GM23338 (cell line): Measurements from ENCODE around the gene TCF7L2. TPM values are rescaled to one million over a fixed set of nuclear protein-coding genes. Genes with fewer than 3 reads are reported as not detected.

ENCODE experiments used
- ATAC-seq: fragments of 200-7000 bp; cut with Tn5 transposase; 3 replicates; pipeline ENCODE4 v1.9.1; 2020
- DNase-seq: peaks from one replicate; pipeline ENCODE4 v3.0.0-alpha.2; 2015; ENCODE audit warnings: low spot score
- H2AFZ ChIP-seq: fragments of 200-600 bp; sonication (generic); 2 replicates; pipeline ENCODE4 v1.8.0; 2016; ENCODE audit warnings: antibody characterized with exemption, mild to moderate bottlenecking, moderate library complexity
- H3F3A ChIP-seq: fragments of 200-600 bp; sonication (generic); replicated peaks from 2 replicates; pipeline ENCODE4 v1.8.0; 2017; ENCODE audit warnings: antibody characterized with exemption, mixed run types, low read depth
- H3K27ac ChIP-seq: fragments of 200-600 bp; sonication (generic); 2 replicates; pipeline ENCODE4 v1.6.1; 2016; ENCODE audit warnings: low read depth
- H3K27me3 ChIP-seq: fragments of 200-600 bp; sonication (generic); 2 replicates; pipeline ENCODE4 v1.8.0; 2016; ENCODE audit warnings: mild to moderate bottlenecking, mixed run types, moderate library complexity; ENCODE audit not compliant: insufficient read depth
- H3K36me3 ChIP-seq: fragments of 200-600 bp; sonication (generic); 2 replicates; pipeline ENCODE4 v1.8.0; 2016; ENCODE audit warnings: mild to moderate bottlenecking; ENCODE audit not compliant: insufficient read depth
- H3K4me1 ChIP-seq: fragments of 200-600 bp; sonication (generic); 2 replicates; pipeline ENCODE4 v1.8.0; 2016; ENCODE audit warnings: mild to moderate bottlenecking, moderate library complexity; ENCODE audit not compliant: insufficient read depth
- H3K4me2 ChIP-seq: fragments of 200-600 bp; sonication (generic); 2 replicates; pipeline ENCODE4 v1.7.1; 2017; ENCODE audit warnings: mixed run types
- H3K4me3 ChIP-seq: fragments of 200-600 bp; sonication (generic); 2 replicates; pipeline ENCODE4 v1.6.1; 2016; ENCODE audit warnings: mixed run types
- H3K79me2 ChIP-seq: fragments of 200-600 bp; sonication (generic); replicated peaks from 2 replicates; pipeline ENCODE4 v1.8.0; 2017; ENCODE audit warnings: mild to moderate bottlenecking; ENCODE audit not compliant: insufficient read depth
- H3K9me2 ChIP-seq: fragments of 200-600 bp; sonication (generic); 2 replicates; pipeline ENCODE4 v1.8.0; 2017; ENCODE audit not compliant: insufficient read depth
- H4K20me1 ChIP-seq: fragments of 200-600 bp; sonication (generic); replicated peaks from 2 replicates; pipeline ENCODE4 v1.8.0; 2017; ENCODE audit warnings: mild to moderate bottlenecking; ENCODE audit not compliant: insufficient read depth
- H3K27ac Mint-ChIP-seq: 2 replicates; pipeline ENCODE4 v1.8.0; 2020; ENCODE audit warnings: inconsistent platforms, mild to moderate bottlenecking, moderate library complexity, mixed read lengths
- H3K27me3 Mint-ChIP-seq: 3 replicates; pipeline ENCODE4 v1.8.0; 2022; ENCODE audit warnings: low read depth, mild to moderate bottlenecking, moderate library complexity, mixed read lengths, inconsistent platforms; ENCODE audit not compliant: insufficient read depth, poor library complexity
- H3K36me3 Mint-ChIP-seq: 3 replicates; pipeline ENCODE4 v1.8.0; 2021; ENCODE audit warnings: low read depth, mild to moderate bottlenecking, inconsistent platforms, moderate library complexity, mixed read lengths
- H3K4me1 Mint-ChIP-seq: 3 replicates; pipeline ENCODE4 v1.8.0; 2020; ENCODE audit warnings: mild to moderate bottlenecking, inconsistent platforms, mixed read lengths
- H3K4me3 Mint-ChIP-seq: 3 replicates; pipeline ENCODE4 v1.8.0; 2021; ENCODE audit warnings: moderate library complexity, mild to moderate bottlenecking, inconsistent platforms, mixed read lengths
- H3K9me3 Mint-ChIP-seq: 3 replicates; pipeline ENCODE4 v1.8.0; 2020; ENCODE audit warnings: moderate library complexity, mild to moderate bottlenecking, inconsistent platforms, mixed read lengths
- JUNB ChIP-seq: IDR thresholded peaks from one replicate; pipeline ENCODE4 v1.6.1; 2016; ENCODE audit warnings: antibody characterized with exemption; ENCODE audit not compliant: unreplicated experiment
- NANOG ChIP-seq: IDR thresholded peaks from 2 replicates; pipeline ENCODE4 v1.6.1; 2016; ENCODE audit warnings: antibody characterized with exemption, borderline replicate concordance
- ZNF114 ChIP-seq: fragments of 250-450 bp; sonication (Bioruptor Pico); IDR thresholded peaks from 2 replicates; pipeline ENCODE4 v1.5.0; 2020; ENCODE audit warnings: mild to moderate bottlenecking, moderate library complexity
- polyA plus RNA-seq: library from polyadenylated mRNA; unstranded; fragments of >200 nt; fragmentation: Nextera tagmentation; extraction: Ambion mirVana; gene quantifications from 2 replicates; pipeline ENCODE4 v1.2.1, GENCODE V29; 2016
- total RNA-seq: library from RNA; depleted of rRNA; stranded (reverse); fragments of >200 nt; shearing (Covaris generic); gene quantifications from 2 replicates; pipeline ENCODE4 v1.2.3, GENCODE V29; 2014
- TF ChIP-seq, protein P1 (sequence below): fragments of 250-450 bp; sonication (Bioruptor Pico); IDR thresholded peaks from 2 replicates; pipeline ENCODE4 v1.5.0; 2020; ENCODE audit warnings: mild to moderate bottlenecking, moderate library complexity
- TF ChIP-seq, protein P2 (sequence below): IDR thresholded peaks from one replicate; pipeline ENCODE4 v1.6.1; 2018; ENCODE audit warnings: antibody characterized with exemption; ENCODE audit not compliant: unreplicated experiment
- TF ChIP-seq, protein P3 (sequence below), 2 experiments: fragments of 200-600 bp in 1 of 2; sonication (generic) in 1 of 2; conservative IDR thresholded peaks; 2 replicates each; pipeline versions ENCODE4 v1.5.1 to v1.6.1; 2016 to 2017; ENCODE audit warnings: antibody characterized with exemption in 2 of 2, low read depth in 2 of 2, mild to moderate bottlenecking in 2 of 2, moderate library complexity in 1 of 2

Gene TCF7L2
- total and polyA plus RNA-seq, 2 experiments from 2014 or later: 32.2 to 80.8 TPM

DNA sequence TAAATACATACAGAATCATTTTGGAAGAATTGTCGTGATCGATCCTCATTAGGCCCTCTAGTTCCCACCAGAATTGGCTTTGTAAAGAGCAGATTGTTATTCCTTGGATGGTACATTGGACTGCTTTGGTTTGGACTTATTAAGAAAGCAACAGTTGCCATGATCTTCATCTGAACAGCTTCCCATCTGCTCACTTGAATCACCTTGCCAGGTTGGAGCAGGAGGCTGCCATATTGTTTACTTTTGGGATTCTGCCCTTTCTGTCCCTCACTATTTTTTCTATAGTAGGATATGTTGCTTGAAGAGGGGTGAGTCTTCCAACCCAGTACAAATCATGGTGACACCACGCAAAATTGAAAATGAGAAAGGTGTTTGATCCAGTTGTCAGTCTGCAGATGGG is 199.6 kb downstream of the TCF7L2 start (continued):
- TF ChIP-seq, protein P1, sequence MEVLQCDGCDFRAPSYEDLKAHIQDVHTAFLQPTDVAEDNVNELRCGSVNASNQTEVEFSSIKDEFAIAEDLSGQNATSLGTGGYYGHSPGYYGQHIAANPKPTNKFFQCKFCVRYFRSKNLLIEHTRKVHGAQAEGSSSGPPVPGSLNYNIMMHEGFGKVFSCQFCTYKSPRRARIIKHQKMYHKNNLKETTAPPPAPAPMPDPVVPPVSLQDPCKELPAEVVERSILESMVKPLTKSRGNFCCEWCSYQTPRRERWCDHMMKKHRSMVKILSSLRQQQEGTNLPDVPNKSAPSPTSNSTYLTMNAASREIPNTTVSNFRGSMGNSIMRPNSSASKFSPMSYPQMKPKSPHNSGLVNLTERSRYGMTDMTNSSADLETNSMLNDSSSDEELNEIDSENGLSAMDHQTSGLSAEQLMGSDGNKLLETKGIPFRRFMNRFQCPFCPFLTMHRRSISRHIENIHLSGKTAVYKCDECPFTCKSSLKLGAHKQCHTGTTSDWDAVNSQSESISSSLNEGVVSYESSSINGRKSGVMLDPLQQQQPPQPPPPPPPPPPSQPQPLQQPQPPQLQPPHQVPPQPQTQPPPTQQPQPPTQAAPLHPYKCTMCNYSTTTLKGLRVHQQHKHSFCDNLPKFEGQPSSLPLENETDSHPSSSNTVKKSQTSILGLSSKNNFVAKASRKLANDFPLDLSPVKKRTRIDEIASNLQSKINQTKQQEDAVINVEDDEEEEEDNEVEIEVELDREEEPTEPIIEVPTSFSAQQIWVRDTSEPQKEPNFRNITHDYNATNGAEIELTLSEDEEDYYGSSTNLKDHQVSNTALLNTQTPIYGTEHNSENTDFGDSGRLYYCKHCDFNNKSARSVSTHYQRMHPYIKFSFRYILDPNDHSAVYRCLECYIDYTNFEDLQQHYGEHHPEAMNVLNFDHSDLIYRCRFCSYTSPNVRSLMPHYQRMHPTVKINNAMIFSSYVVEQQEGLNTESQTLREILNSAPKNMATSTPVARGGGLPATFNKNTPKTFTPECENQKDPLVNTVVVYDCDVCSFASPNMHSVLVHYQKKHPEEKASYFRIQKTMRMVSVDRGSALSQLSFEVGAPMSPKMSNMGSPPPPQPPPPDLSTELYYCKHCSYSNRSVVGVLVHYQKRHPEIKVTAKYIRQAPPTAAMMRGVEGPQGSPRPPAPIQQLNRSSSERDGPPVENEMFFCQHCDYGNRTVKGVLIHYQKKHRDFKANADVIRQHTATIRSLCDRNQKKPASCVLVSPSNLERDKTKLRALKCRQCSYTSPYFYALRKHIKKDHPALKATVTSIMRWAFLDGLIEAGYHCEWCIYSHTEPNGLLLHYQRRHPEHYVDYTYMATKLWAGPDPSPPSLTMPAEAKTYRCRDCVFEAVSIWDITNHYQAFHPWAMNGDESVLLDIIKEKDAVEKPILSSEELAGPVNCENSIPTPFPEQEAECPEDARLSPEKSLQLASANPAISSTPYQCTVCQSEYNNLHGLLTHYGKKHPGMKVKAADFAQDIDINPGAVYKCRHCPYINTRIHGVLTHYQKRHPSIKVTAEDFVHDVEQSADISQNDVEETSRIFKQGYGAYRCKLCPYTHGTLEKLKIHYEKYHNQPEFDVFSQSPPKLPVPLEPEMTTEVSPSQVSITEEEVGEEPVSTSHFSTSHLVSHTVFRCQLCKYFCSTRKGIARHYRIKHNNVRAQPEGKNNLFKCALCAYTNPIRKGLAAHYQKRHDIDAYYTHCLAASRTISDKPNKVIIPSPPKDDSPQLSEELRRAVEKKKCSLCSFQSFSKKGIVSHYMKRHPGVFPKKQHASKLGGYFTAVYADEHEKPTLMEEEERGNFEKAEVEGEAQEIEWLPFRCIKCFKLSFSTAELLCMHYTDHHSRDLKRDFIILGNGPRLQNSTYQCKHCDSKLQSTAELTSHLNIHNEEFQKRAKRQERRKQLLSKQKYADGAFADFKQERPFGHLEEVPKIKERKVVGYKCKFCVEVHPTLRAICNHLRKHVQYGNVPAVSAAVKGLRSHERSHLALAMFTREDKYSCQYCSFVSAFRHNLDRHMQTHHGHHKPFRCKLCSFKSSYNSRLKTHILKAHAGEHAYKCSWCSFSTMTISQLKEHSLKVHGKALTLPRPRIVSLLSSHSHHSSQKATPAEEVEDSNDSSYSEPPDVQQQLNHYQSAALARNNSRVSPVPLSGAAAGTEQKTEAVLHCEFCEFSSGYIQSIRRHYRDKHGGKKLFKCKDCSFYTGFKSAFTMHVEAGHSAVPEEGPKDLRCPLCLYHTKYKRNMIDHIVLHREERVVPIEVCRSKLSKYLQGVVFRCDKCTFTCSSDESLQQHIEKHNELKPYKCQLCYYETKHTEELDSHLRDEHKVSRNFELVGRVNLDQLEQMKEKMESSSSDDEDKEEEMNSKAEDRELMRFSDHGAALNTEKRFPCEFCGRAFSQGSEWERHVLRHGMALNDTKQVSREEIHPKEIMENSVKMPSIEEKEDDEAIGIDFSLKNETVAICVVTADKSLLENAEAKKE (CRISPR knock-in tag): no peak
- no peak for TF ChIP-seq JUNB
- TF ChIP-seq, protein P2, sequence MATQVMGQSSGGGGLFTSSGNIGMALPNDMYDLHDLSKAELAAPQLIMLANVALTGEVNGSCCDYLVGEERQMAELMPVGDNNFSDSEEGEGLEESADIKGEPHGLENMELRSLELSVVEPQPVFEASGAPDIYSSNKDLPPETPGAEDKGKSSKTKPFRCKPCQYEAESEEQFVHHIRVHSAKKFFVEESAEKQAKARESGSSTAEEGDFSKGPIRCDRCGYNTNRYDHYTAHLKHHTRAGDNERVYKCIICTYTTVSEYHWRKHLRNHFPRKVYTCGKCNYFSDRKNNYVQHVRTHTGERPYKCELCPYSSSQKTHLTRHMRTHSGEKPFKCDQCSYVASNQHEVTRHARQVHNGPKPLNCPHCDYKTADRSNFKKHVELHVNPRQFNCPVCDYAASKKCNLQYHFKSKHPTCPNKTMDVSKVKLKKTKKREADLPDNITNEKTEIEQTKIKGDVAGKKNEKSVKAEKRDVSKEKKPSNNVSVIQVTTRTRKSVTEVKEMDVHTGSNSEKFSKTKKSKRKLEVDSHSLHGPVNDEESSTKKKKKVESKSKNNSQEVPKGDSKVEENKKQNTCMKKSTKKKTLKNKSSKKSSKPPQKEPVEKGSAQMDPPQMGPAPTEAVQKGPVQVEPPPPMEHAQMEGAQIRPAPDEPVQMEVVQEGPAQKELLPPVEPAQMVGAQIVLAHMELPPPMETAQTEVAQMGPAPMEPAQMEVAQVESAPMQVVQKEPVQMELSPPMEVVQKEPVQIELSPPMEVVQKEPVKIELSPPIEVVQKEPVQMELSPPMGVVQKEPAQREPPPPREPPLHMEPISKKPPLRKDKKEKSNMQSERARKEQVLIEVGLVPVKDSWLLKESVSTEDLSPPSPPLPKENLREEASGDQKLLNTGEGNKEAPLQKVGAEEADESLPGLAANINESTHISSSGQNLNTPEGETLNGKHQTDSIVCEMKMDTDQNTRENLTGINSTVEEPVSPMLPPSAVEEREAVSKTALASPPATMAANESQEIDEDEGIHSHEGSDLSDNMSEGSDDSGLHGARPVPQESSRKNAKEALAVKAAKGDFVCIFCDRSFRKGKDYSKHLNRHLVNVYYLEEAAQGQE: no peak

DNA sequence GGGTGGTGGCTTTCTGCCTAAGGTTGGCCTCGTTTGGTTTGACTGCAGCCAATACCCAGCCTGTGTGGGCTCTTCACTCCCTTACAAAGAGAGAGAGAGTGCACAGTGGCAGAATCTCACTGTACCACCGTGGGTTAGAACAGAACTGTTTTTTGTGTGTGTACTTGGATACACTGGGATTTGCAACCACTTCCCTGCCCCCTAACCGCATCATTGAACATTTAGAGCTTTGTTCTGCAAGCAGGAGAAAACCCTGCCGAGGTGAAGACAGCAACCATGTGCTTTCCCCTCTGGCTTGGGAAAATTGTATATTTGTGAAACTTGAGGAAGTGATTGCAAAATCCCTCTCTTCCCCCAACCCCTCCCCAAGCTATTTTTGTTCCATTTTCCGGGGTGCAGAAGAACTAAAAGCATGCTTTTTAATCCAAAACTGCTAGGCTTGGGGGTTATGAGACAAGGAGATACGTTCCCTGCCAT is 201.2 kb downstream of the TCF7L2 start:
- peak overlapping the region; percentile 63; the same call in 1 of the 2 replicates for H3K27ac ChIP-seq
- no peaks in the 10 kb centered on the region for H3K4me1 ChIP-seq
- Mint-ChIP-seq H3K9me3 (no peaks in the 10 kb centered on the region), H3K27ac (no peak overlapping the region), H3K4me1 (no peaks in the 10 kb centered on the region), H3K36me3 (peaks cover 95% of the 10 kb centered on the region), H3K27me3 (peaks cover 11% of the 10 kb centered on the region), H3K4me3 (no peak overlapping the region)
- H3K9me2 ChIP-seq: no peaks in the 10 kb centered on the region
- H3K27me3 ChIP-seq: no peaks in the 10 kb centered on the region
- ATAC-seq (no peak), DNase-seq (no peak)
- H3K79me2 ChIP-seq: no peaks in the 10 kb centered on the region; the same call in 1 of the 2 replicates
- H3K4me2 ChIP-seq: no peak overlapping the region
- H3K36me3 ChIP-seq: peaks cover 88% of the 10 kb centered on the region
- H3K4me3 ChIP-seq: no peak overlapping the region
- H3F3A ChIP-seq: 0 out of 2 replicates have a peak, but pooled peaks cover 11% of the 10 kb centered on the region
- no peak overlapping the region for H2AFZ ChIP-seq
- H4K20me1 ChIP-seq: peaks cover 16% of the 10 kb centered on the region
- no peak for TF ChIP-seq ZNF114 (CRISPR knock-in tag)
- TF ChIP-seq NANOG: no peak
- TF ChIP-seq, protein P3, sequence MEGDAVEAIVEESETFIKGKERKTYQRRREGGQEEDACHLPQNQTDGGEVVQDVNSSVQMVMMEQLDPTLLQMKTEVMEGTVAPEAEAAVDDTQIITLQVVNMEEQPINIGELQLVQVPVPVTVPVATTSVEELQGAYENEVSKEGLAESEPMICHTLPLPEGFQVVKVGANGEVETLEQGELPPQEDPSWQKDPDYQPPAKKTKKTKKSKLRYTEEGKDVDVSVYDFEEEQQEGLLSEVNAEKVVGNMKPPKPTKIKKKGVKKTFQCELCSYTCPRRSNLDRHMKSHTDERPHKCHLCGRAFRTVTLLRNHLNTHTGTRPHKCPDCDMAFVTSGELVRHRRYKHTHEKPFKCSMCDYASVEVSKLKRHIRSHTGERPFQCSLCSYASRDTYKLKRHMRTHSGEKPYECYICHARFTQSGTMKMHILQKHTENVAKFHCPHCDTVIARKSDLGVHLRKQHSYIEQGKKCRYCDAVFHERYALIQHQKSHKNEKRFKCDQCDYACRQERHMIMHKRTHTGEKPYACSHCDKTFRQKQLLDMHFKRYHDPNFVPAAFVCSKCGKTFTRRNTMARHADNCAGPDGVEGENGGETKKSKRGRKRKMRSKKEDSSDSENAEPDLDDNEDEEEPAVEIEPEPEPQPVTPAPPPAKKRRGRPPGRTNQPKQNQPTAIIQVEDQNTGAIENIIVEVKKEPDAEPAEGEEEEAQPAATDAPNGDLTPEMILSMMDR (conservative IDR thresholded peaks at IDR 0.05; ENCODE audit: low read depth in 2 of 2): no peak
